ENCODE measurements around the gene SDC4.

GRCh38 chr20:45301824-45302271, 46.4 kb downstream of the SDC4 start:
- TF ChIP-seq, protein P1, sequence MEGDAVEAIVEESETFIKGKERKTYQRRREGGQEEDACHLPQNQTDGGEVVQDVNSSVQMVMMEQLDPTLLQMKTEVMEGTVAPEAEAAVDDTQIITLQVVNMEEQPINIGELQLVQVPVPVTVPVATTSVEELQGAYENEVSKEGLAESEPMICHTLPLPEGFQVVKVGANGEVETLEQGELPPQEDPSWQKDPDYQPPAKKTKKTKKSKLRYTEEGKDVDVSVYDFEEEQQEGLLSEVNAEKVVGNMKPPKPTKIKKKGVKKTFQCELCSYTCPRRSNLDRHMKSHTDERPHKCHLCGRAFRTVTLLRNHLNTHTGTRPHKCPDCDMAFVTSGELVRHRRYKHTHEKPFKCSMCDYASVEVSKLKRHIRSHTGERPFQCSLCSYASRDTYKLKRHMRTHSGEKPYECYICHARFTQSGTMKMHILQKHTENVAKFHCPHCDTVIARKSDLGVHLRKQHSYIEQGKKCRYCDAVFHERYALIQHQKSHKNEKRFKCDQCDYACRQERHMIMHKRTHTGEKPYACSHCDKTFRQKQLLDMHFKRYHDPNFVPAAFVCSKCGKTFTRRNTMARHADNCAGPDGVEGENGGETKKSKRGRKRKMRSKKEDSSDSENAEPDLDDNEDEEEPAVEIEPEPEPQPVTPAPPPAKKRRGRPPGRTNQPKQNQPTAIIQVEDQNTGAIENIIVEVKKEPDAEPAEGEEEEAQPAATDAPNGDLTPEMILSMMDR (IDR thresholded peaks at IDR 0.05; ENCODE audit: low read depth, low read length), result no peak
- TF ChIP-seq POLR2A (IDR thresholded peaks at IDR 0.05; ENCODE audit: extremely low read depth, insufficient read length) (no peak), MAX (IDR thresholded peaks at IDR 0.05; ENCODE audit: low read depth, low read length) (no peak)
